HCT116 (cell line): ENCODE results near the gene CWC22. TPM values are rescaled to one million over a fixed set of nuclear protein-coding genes. Genes with fewer than 3 reads are reported as not detected.
"Not testable (repeated sequence)": the region's sequence is repeated elsewhere in the genome, so short reads cannot be mapped to it uniquely, and the experiment has no call there.

Experiments
- ATAC-seq: fragments of 200-7000 bp; cut with Tn5 transposase; 2 replicates; pipeline ENCODE4 v1.9.1; 2020; ENCODE audit warnings: mild to moderate bottlenecking, moderate library complexity
- BruUV-seq: library from RNA; stranded (reverse); fragments of 400-500 nt; replicated peaks from 2 replicates; lab custom pipeline; 2021; lab: Mats Ljungman, UMichigan
- CTCF ChIA-PET: fragments of 300-600 bp; sonication (Branson Sonifier 250); formaldehyde crosslinking; loops from one replicate; lab custom pipeline; 2021; ENCODE audit warnings: antibody characterized with exemption; lab: Charles Lee
- POLR2A ChIA-PET: fragments of 300-600, 350-600 bp; sonication (Branson Sonifier 250); formaldehyde crosslinking; loops from one replicate; lab custom pipeline; 2021; ENCODE audit warnings: antibody characterized with exemption; lab: Charles Lee
- RAD21 ChIA-PET, 2 experiments: fragments of 300-600 bp; sonication (Branson Sonifier 250); formaldehyde crosslinking; loops; one replicate each; lab custom pipeline; 2023; ENCODE audit warnings: low total read pairs in 2 of 2; ENCODE audit not compliant: uncharacterized antibody in 2 of 2, unreplicated experiment in 2 of 2, low non-redundant PET in 1 of 2; lab: Charles Lee
- DNase-seq: peaks from one replicate; pipeline ENCODE4 v3.0.0-alpha.2; 2010; ENCODE audit warnings: low read depth, low spot score
- H2AFZ ChIP-seq: fragments of 200-600 bp; shearing (Covaris generic), sonication (generic); 2 replicates; pipeline ENCODE4 v1.6.1; 2017; ENCODE audit warnings: low read depth, mixed run types, mixed read lengths, antibody characterized with exemption, low read length; ENCODE audit not compliant: poor library complexity, severe bottlenecking
- H3K27ac ChIP-seq: 2 replicates; pipeline ENCODE4 v1.5.1; 2012; ENCODE audit warnings: low read depth, low read length
- H3K27me3 ChIP-seq: fragments of 200-600 bp; sonication (generic); 2 replicates; pipeline ENCODE4 v1.6.1; 2016; ENCODE audit warnings: mixed run types, low read length, mixed read lengths; ENCODE audit not compliant: insufficient read depth
- H3K36me3 ChIP-seq, 2 experiments: fragments of 200-500 bp in 1 of 2; fragments of 200-600 bp in 1 of 2; sonication (Bioruptor generic) in 1 of 2; sonication (generic) in 1 of 2; 2 replicates each; pipeline versions ENCODE4 v1.5.1 to v1.6.1; 2014 to 2016; ENCODE audit warnings: low read length in 2 of 2, inconsistent platforms in 1 of 2, mixed read lengths in 1 of 2, mixed run types in 1 of 2; ENCODE audit not compliant: insufficient read depth in 2 of 2, control insufficient read depth in 1 of 2
- H3K4me1 ChIP-seq, 2 experiments: fragments of 200-600 bp in 1 of 2; sonication (generic) in 1 of 2; 2 replicates each; pipeline versions ENCODE4 v1.5.1 to v1.6.1; 2012 to 2017; ENCODE audit warnings: low read length in 2 of 2, inconsistent platforms in 1 of 2, mild to moderate bottlenecking in 1 of 2, mixed read lengths in 1 of 2, mixed run types in 1 of 2, moderate library complexity in 1 of 2; ENCODE audit not compliant: insufficient read depth in 2 of 2, control insufficient read depth in 1 of 2
- H3K4me2 ChIP-seq: fragments of 200-600 bp; sonication (generic); 2 replicates; pipeline ENCODE4 v1.6.1; 2017; ENCODE audit warnings: mixed run types, low read length, mixed read lengths
- H3K4me3 ChIP-seq, 2 experiments: fragments of 200-600 bp in 1 of 2; sonication (generic) in 1 of 2; replicated peaks in 1 of 2; 2 replicates each; pipeline ENCODE4 v1.5.1; 2011 to 2016; ENCODE audit warnings: low read length in 2 of 2, control low read depth in 1 of 2, low read depth in 1 of 2, mild to moderate bottlenecking in 1 of 2, mixed read lengths in 1 of 2, mixed run types in 1 of 2
- H3K79me2 ChIP-seq: fragments of 200-600 bp; sonication (generic); 2 replicates; pipeline ENCODE4 v1.6.1; 2017; ENCODE audit warnings: mild to moderate bottlenecking, mixed run types, low read length, moderate library complexity, mixed read lengths; ENCODE audit not compliant: insufficient read depth
- H3K9ac ChIP-seq: fragments of 200-600 bp; sonication (generic); 2 replicates; pipeline ENCODE4 v1.6.1; 2016; ENCODE audit warnings: low read length, mixed read lengths
- H3K9me2 ChIP-seq: fragments of 200-600 bp; sonication (generic), shearing (Covaris generic); 2 replicates; pipeline ENCODE4 v1.6.1; 2017; ENCODE audit warnings: mixed run types, mild to moderate bottlenecking, moderate library complexity; ENCODE audit not compliant: insufficient read depth
- H3K9me3 ChIP-seq, 2 experiments: fragments of 200-500 bp in 1 of 2; fragments of 200-600 bp in 1 of 2; sonication (Bioruptor generic) in 1 of 2; sonication (generic) in 1 of 2; 2 replicates each; pipeline ENCODE4 v1.6.1; 2014 to 2017; ENCODE audit warnings: low read length in 2 of 2, mixed read lengths in 2 of 2, inconsistent platforms in 1 of 2, low read depth in 1 of 2, mild to moderate bottlenecking in 1 of 2, mixed run types in 1 of 2, moderate library complexity in 1 of 2; ENCODE audit not compliant: control insufficient read depth in 1 of 2, insufficient read depth in 1 of 2
- H4K20me1 ChIP-seq: fragments of 200-600 bp; sonication (generic), shearing (Covaris generic); 2 replicates; pipeline ENCODE4 v1.6.1; 2017; ENCODE audit warnings: mixed run types, mild to moderate bottlenecking, moderate library complexity; ENCODE audit not compliant: insufficient read depth
- CTCF ChIP-seq, 3 experiments: fragments of 200-600 bp in 1 of 3; sonication (generic) in 1 of 3; IDR thresholded peaks in 2 of 3; conservative IDR thresholded peaks in 1 of 3; 2 replicates each; pipeline ENCODE4 v1.5.1; 2012 to 2017; ENCODE audit warnings: low read depth in 2 of 3, low read length in 2 of 3, antibody characterized with exemption in 1 of 3, borderline replicate concordance in 1 of 3, control low read depth in 1 of 3, mild to moderate bottlenecking in 1 of 3, mixed read lengths in 1 of 3, mixed run types in 1 of 3, moderate library complexity in 1 of 3; ENCODE audit not compliant: insufficient read depth in 1 of 3
- EGR1 ChIP-seq: IDR thresholded peaks from 2 replicates; pipeline ENCODE4 v1.6.1; 2012; ENCODE audit warnings: low read depth
- ELF1 ChIP-seq: IDR thresholded peaks from 2 replicates; pipeline ENCODE4 v1.6.1; 2012; ENCODE audit warnings: low read depth, borderline replicate concordance
- EZH2 ChIP-seq: fragments of 200-600 bp; sonication (generic); IDR thresholded peaks from 2 replicates; pipeline ENCODE4 v1.6.1; 2017; ENCODE audit warnings: antibody characterized with exemption, mixed run types
- FOSL1 ChIP-seq: IDR thresholded peaks from 2 replicates; pipeline ENCODE4 v1.6.1; 2012; ENCODE audit warnings: low read depth
- JUND ChIP-seq: IDR thresholded peaks from 2 replicates; pipeline ENCODE4 v1.6.1; 2012
- MAX ChIP-seq: IDR thresholded peaks from 2 replicates; pipeline ENCODE4 v1.6.1; 2012
- POLR2A ChIP-seq: IDR thresholded peaks from 2 replicates; pipeline ENCODE4 v1.7.0; 2011; ENCODE audit warnings: borderline replicate concordance; ENCODE audit not compliant: insufficient read depth, insufficient read length; ENCODE audit errors: extremely low read depth
- RAD21 ChIP-seq: IDR thresholded peaks from 2 replicates; pipeline ENCODE4 v1.6.1; 2012; ENCODE audit warnings: low read depth, mild to moderate bottlenecking
- SIN3A ChIP-seq: IDR thresholded peaks from 2 replicates; pipeline ENCODE4 v1.6.1; 2012; ENCODE audit warnings: low read depth
- SP1 ChIP-seq: IDR thresholded peaks from 2 replicates; pipeline ENCODE4 v1.6.1; 2012; ENCODE audit warnings: low read depth
- YY1 ChIP-seq: IDR thresholded peaks from 2 replicates; pipeline ENCODE4 v1.6.1; 2011; ENCODE audit warnings: low read length, low read depth, moderate library complexity, mild to moderate bottlenecking; ENCODE audit not compliant: insufficient replicate concordance; ENCODE audit errors: extremely low read depth
- ZFX ChIP-seq: fragments of 450-650 bp; IDR thresholded peaks from 2 replicates; pipeline ENCODE4 v1.6.1; 2017
- ZNF274 ChIP-seq: fragments of 200-500 bp; sonication (Bioruptor generic); IDR thresholded peaks from 2 replicates; pipeline ENCODE4 v1.6.1; 2014; ENCODE audit warnings: mild to moderate bottlenecking, low read depth, low read length, inconsistent platforms
- intact Hi-C: fragments of 100-400 bp; cut with micrococcal nuclease; formaldehyde crosslinking; loops from 2 replicates; pipeline ENCODE4 v1.10.0; 2022
- total RNA-seq: library from RNA; stranded (reverse); gene quantifications from one replicate; pipeline ENCODE4 v1.2.1, GENCODE V29; 2021; ENCODE audit not compliant: unreplicated experiment
- TF ChIP-seq, protein P1 (sequence below): IDR thresholded peaks from 2 replicates; pipeline ENCODE4 v1.6.1; 2012; ENCODE audit warnings: low read depth

Gene CWC22
- total RNA-seq, 1 experiment from 2014 or later = 24.7 TPM

DNA sequence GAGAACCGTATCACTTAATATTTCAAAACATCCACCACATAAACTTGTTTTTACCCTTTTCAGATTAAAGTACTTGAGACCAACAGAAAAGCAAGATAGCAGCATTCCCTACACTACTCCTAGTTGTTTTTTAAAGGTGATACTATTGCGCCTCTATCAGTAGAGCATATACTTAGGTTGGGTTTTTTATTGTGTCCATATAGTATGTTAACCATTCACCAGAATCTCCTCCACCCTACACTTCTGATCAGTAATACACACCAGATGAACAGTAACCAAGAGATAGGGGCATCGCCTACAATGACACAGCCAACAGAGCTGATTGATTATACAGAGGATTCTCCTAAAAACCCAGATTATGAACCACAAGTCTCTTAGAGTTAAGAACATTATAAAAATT lies 75.6 kb downstream of the CWC22 start (continued):
- TF ChIP-seq EZH2 (no peak), JUND (no peak), EGR1 (no peak), POLR2A (no peak), SIN3A (no peak), ZNF274 (no peak)
- TF ChIP-seq, all 23 proteins: peak for 0

DNA sequence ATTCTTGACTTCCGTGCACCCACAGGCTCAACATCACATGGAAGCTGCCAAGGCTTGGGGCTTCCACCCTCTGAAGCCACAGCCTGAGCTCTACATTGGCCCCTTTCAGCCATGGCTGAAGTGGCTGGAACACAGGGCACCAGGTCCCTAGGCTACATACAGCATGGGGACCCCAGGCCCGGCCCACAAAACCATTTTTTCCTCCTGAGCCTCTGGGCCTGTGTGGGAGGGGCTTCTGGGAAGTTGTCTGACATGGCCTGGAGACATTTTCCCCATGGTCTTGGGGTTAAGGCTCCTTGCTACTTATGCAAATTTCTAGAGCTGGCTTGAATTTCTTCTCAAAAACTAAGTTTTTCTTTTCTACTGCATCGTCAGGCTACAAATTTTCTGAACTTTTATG lies 77.1 kb downstream of the CWC22 start:
- peaks cover 0 to 10% of the 10 kb centered on the region in 2 experiments; a peak in 1 of 4 replicates for H3K9me3 ChIP-seq
- ATAC-seq, H3K79me2 ChIP-seq, POLR2A ChIA-PET, BruUV-seq, H3K9me2 ChIP-seq, H3K27me3 ChIP-seq, DNase-seq, H4K20me1 ChIP-seq, H2AFZ ChIP-seq, RAD21 ChIA-PET, H3K27ac ChIP-seq, H3K4me2 ChIP-seq, CTCF ChIA-PET, H3K9ac ChIP-seq, H3K36me3 ChIP-seq, H3K4me3 ChIP-seq, H3K4me1 ChIP-seq: not testable (repeated sequence)
- intact Hi-C loops = loop anchor here (5.0 to 10.0 kb wide), 3 partner anchors 147 to 1165 kb away; no protein-coding TSS in a partner anchor

GRCh38 chr2:179927041-179927440 lies 80.1 kb downstream of the CWC22 start:
- no peak overlapping the region for H2AFZ ChIP-seq
- no peak for DNase-seq
- peaks cover 0 to 10% of the 10 kb centered on the region in 2 experiments; a peak in 1 of 4 replicates for H3K9me3 ChIP-seq
- no peak overlapping the region for H3K4me3 ChIP-seq
- no peaks in the 10 kb centered on the region for H3K27me3 ChIP-seq
- ChIA-PET CTCF (no interaction called here), RAD21 (no interaction called here), POLR2A (no interaction called here)
- H3K36me3 ChIP-seq = no peaks in the 10 kb centered on the region
- no peaks in the 10 kb centered on the region for H3K79me2 ChIP-seq
- H3K9me2 ChIP-seq = no peaks in the 10 kb centered on the region
- no peaks in the 10 kb centered on the region for H4K20me1 ChIP-seq
- H3K9ac ChIP-seq = no peak overlapping the region
- no TSS peak for BruUV-seq
- ATAC-seq = no peak
- intact Hi-C loops = loop anchor here (5.0 kb wide), 1 partner anchor 150 kb away; no protein-coding TSS in a partner anchor
- no peak overlapping the region for H3K4me2 ChIP-seq
- H3K27ac ChIP-seq = no peak overlapping the region
- no peaks in the 10 kb centered on the region for H3K4me1 ChIP-seq
- no peak for TF ChIP-seq RAD21
- TF ChIP-seq JUND = no peak
- no peak for TF ChIP-seq SIN3A
- TF ChIP-seq EZH2 = no peak
- no peak for TF ChIP-seq CTCF (IDR thresholded peaks at IDR 0.05 in 2 of 3, conservative IDR thresholded peaks at IDR 0.05 in 1 of 3; ENCODE audit: borderline replicate concordance in 1 of 3, insufficient read depth in 1 of 3, low read depth in 2 of 3, low read length in 2 of 3)
- TF ChIP-seq FOSL1 = no peak
- TF ChIP-seq SP1 = no peak
- TF ChIP-seq, protein P1, sequence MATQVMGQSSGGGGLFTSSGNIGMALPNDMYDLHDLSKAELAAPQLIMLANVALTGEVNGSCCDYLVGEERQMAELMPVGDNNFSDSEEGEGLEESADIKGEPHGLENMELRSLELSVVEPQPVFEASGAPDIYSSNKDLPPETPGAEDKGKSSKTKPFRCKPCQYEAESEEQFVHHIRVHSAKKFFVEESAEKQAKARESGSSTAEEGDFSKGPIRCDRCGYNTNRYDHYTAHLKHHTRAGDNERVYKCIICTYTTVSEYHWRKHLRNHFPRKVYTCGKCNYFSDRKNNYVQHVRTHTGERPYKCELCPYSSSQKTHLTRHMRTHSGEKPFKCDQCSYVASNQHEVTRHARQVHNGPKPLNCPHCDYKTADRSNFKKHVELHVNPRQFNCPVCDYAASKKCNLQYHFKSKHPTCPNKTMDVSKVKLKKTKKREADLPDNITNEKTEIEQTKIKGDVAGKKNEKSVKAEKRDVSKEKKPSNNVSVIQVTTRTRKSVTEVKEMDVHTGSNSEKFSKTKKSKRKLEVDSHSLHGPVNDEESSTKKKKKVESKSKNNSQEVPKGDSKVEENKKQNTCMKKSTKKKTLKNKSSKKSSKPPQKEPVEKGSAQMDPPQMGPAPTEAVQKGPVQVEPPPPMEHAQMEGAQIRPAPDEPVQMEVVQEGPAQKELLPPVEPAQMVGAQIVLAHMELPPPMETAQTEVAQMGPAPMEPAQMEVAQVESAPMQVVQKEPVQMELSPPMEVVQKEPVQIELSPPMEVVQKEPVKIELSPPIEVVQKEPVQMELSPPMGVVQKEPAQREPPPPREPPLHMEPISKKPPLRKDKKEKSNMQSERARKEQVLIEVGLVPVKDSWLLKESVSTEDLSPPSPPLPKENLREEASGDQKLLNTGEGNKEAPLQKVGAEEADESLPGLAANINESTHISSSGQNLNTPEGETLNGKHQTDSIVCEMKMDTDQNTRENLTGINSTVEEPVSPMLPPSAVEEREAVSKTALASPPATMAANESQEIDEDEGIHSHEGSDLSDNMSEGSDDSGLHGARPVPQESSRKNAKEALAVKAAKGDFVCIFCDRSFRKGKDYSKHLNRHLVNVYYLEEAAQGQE = no peak
- no peak for TF ChIP-seq MAX
- no peak for TF ChIP-seq ZFX
- no peak for TF ChIP-seq YY1
- TF ChIP-seq ELF1 = no peak
